Adrenal gland (tissue), 12 donors: ENCODE results near the gene CSRP1. TPM values are rescaled to one million over a fixed set of nuclear protein-coding genes. Genes with fewer than 3 reads are reported as not detected.

Source experiments
- DNase-seq, 7 donors: peaks; one replicate each; pipeline ENCODE4 v3.0.0-alpha.2; 2019 to 2020
- H3K27ac ChIP-seq, 5 donors: fragments of 200-600 bp; sonication (generic) in 4 of 5; 1 replicate in 3 of 5; 2 replicates in 2 of 5; pipeline versions ENCODE4 v1.5.1 to v1.8.0; 2016 to 2020; ENCODE audit warnings: mild to moderate bottlenecking in 1 of 5
- H3K27me3 ChIP-seq: fragments of 200-600 bp; 2 replicates; pipeline ENCODE4 v1.8.0; 2021
- H3K36me3 ChIP-seq, 2 donors: fragments of 200-600 bp; replicated peaks in 1 of 2; 1 replicate in 1 of 2; 2 replicates in 1 of 2; pipeline versions ENCODE4 v1.5.1 to v1.8.0; 2018 to 2022
- H3K4me1 ChIP-seq, 2 donors: fragments of 200-600 bp; replicated peaks in 1 of 2; 1 replicate in 1 of 2; 2 replicates in 1 of 2; pipeline versions ENCODE4 v1.5.1 to v1.8.0; 2018 to 2021
- H3K4me3 ChIP-seq, 4 donors: fragments of 200-600 bp; sonication (generic) in 3 of 4; one replicate each; pipeline ENCODE4 v1.5.1; 2016 to 2018
- H3K9me3 ChIP-seq, 3 donors: fragments of 200-600 bp; sonication (generic) in 1 of 3; replicated peaks in 1 of 3; 1 replicate in 2 of 3; 2 replicates in 1 of 3; pipeline versions ENCODE4 v1.5.1 to v1.8.0; 2016 to 2021
- CTCF ChIP-seq, 6 experiments: fragments of 450-650 bp in 4 of 6; fragments of 200-600 bp in 2 of 6; sonication (generic) in 1 of 6; IDR thresholded peaks; 1 replicate in 5 of 6; 2 replicates in 1 of 6; pipeline versions ENCODE4 v1.5.1 to v1.8.0; 2016 to 2021; ENCODE audit warnings: antibody characterized with exemption in 6 of 6, mild to moderate bottlenecking in 2 of 6, moderate library complexity in 1 of 6
- POLR2A ChIP-seq, 2 donors: fragments of 450-650 bp; IDR thresholded peaks; one replicate each; pipeline ENCODE4 v1.6.1; 2017; ENCODE audit warnings: antibody characterized with exemption in 2 of 2, mild to moderate bottlenecking in 2 of 2, moderate library complexity in 1 of 2
- WGBS, 4 donors: extraction: QIAGEN DNeasy Blood & Tissue Kit in 2 of 4; methylation state at CpG; one replicate each; pipeline versions ENCODE4 v1.1.5 to v1.1.7; 2013 to 2017; 5-methylcytosine and 5-hydroxymethylcytosine counted together
- intact Hi-C, 2 donors: fragments of 100-400 bp; cut with DNase I; formaldehyde crosslinking; loops; one replicate each; pipeline versions ENCODE4 v1.14.1 to v1.15.0; 2022 to 2023
- polyA plus RNA-seq, 3 donors: library from polyadenylated mRNA; stranded (reverse); fragments of 200-250 nt in 2 of 3; fragments of 350-450 nt in 1 of 3; fragmentation: Illumina TruSeq in 1 of 3; extraction: RNeasy Lipid Tissue Mini Kit (QIAGEN cat#74804) in 1 of 3; gene quantifications; one replicate each; pipeline ENCODE4 v1.2.3, GENCODE V29; 2013 to 2014
- total RNA-seq, 9 donors: library from RNA; depleted of rRNA in 4 of 9; stranded (reverse); fragments of >200 nt in 4 of 9; fragments of 120-200 nt in 1 of 9; fragmentation: NEBNext Ultra II Directional in 1 of 9; extraction: Animal tissue kit (Norgen Biotek cat#: 25700) in 1 of 9; gene quantifications; one replicate each; pipeline versions ENCODE4 v1.1.0 to v1.2.4, GENCODE V29; 2013 to 2023
- donor health status: healthy with polysubstance abuse.
- donor health status: Bipolar disorder and iron deficiency.
- donor health status: DM: yes; HTN: yes; CAD: no.
- donor health status: DM: no; HTN: no; CAD: no.
- donor health status: DM: no; HTN: no; CAD: no.
- donor health status: DM: yes; HTN: yes; CAD: no.

Gene CSRP1
- total and polyA plus RNA-seq, 12 donors = 30.5 to 470 (median 138) TPM

GRCh38 chr1:201518071-201518470 lies 11.1 kb upstream of the CSRP1 start:
- no peak for TF ChIP-seq CTCF (IDR thresholded peaks at IDR 0.05)
- TF ChIP-seq POLR2A (IDR thresholded peaks at IDR 0.05) = no peak
- intact Hi-C loops = loop anchor here in 1 of 2 donors (10.0 kb wide), 1 partner anchor 83 kb away; no protein-coding TSS in a partner anchor
- peaks cover 6% of the 10 kb centered on the region for H3K27me3 ChIP-seq
- no peak overlapping the region for H3K4me3 ChIP-seq
- WGBS, 4 donors = 81 to 88% (median 82%) methylated on average over 5 of the region's 5 CpGs
- H3K36me3 ChIP-seq = no peaks in the 10 kb centered on the region
- H3K27ac ChIP-seq = no peak overlapping the region
- no peak for DNase-seq
- no peaks in the 10 kb centered on the region for H3K4me1 ChIP-seq
- H3K9me3 ChIP-seq = no peaks in the 10 kb centered on the region

- DNase-seq = no peak
- no peaks in the 10 kb centered on the region for H3K9me3 ChIP-seq
- H3K27me3 ChIP-seq = peaks cover 6% of the 10 kb centered on the region
- peaks cover 0 to 3% of the 10 kb centered on the region in 2 donors for H3K4me1 ChIP-seq
- H3K4me3 ChIP-seq = no peak overlapping the region
- H3K36me3 ChIP-seq = no peaks in the 10 kb centered on the region
- 72 to 86% (median 79%) methylated on average over 6 to 7 of the region's 7 CpGs for WGBS, 4 donors
- TF ChIP-seq CTCF (IDR thresholded peaks at IDR 0.05) = no peak
- no peak for TF ChIP-seq POLR2A (IDR thresholded peaks at IDR 0.05)
- intact Hi-C loops = loop anchor here in 1 of 2 donors (10.0 kb wide), 1 partner anchor 83 kb away; no protein-coding TSS in a partner anchor
- H3K27ac ChIP-seq = peak overlapping the region in 1 of 5 donors; percentile 38
Observed at GRCh38 chr1:201517631-201518030, 10.7 kb upstream of the CSRP1 start.

GRCh38 chr1:201516511-201517127 lies 9.7 kb upstream of the CSRP1 start:
- 73 to 100% (median 97%) methylated on average over 2 of the region's 2 CpGs for WGBS, 4 donors
- DNase-seq = no peak
- intact Hi-C loops = loop anchor here in 1 of 2 donors (10.0 kb wide), 1 partner anchor 82 kb away; no protein-coding TSS in a partner anchor

GRCh38 chr1:201515895-201516294 lies 9.0 kb upstream of the CSRP1 start:
- Histone ChIP-seq H3K27ac (no peak overlapping the region), H3K27me3 (no peaks in the 10 kb centered on the region), H3K36me3 (no peaks in the 10 kb centered on the region), H3K4me3 (no peak overlapping the region), H3K9me3 (no peaks in the 10 kb centered on the region), H3K4me1 (peaks cover 0 to 15% of the 10 kb centered on the region in 2 donors)
- intact Hi-C loops = loop anchor here in 1 of 2 donors (10.0 kb wide), 1 partner anchor 81 kb away; no protein-coding TSS in a partner anchor
- WGBS, 4 donors = 81 to 100% (median 93%) methylated on average over 1 of the region's 1 CpG
- no peak for TF ChIP-seq CTCF (IDR thresholded peaks at IDR 0.05)
- TF ChIP-seq POLR2A (IDR thresholded peaks at IDR 0.05) = no peak
- no peak for DNase-seq

More at GRCh38 chr1:201516511-201517127, 9.7 kb upstream of the CSRP1 start:
- no peak for TF ChIP-seq POLR2A (IDR thresholded peaks at IDR 0.05)
- no peak for TF ChIP-seq CTCF (IDR thresholded peaks at IDR 0.05)
- peaks cover 0 to 11% of the 10 kb centered on the region in 2 donors for H3K4me1 ChIP-seq
- H3K4me3 ChIP-seq = no peak overlapping the region
- H3K27ac ChIP-seq = no peak overlapping the region
- H3K9me3 ChIP-seq = no peaks in the 10 kb centered on the region
- H3K36me3 ChIP-seq = no peaks in the 10 kb centered on the region
- no peaks in the 10 kb centered on the region for H3K27me3 ChIP-seq
